Activated naive CD4-positive, alpha-beta T cell treated with anti-CD3 and anti-CD28 coated beads, Interleukin-2, amount 10 ng/mL, durations not matched to agents 5 hours and 36 hours (primary cell): Measurements from ENCODE around the gene TOR1AIP1. TPM values are rescaled to one million over a fixed set of nuclear protein-coding genes. Genes with fewer than 3 reads are reported as not detected.

Experiments used
- total RNA-seq, 2 experiments: library from RNA; stranded (reverse); gene quantifications; one replicate each; pipeline ENCODE4 v1.2.3, GENCODE V29; 2021

TOR1AIP1 gene
- total RNA-seq, result 10 to 100 TPM; 74.0 to 76.4 TPM

GRCh38 chr1:179882253-179883039 is at the start of gene TOR1AIP1:
Gene TOR1AIP1, plus strand, starts transcription at chr1:179882285. Its CDS starts 218 bp downstream, at chr1:179882503.

GRCh38 chr1:179877586-179878265 is 4.4 kb upstream of the TOR1AIP1 start, which contains the start of gene TOR1AIP2:
Gene TOR1AIP2, minus strand, starts transcription at chr1:179877803. Its CDS starts 25,138 bp downstream, at chr1:179852665.

GRCh38 chr1:179954493-179955286 is 72.6 kb downstream of the TOR1AIP1 start, which contains the start of gene CEP350:
Gene CEP350, plus strand, starts transcription at chr1:179954810. Its CDS starts 31,372 bp downstream, at chr1:179986182.

Other genes with a start within 250 kb of the TOR1AIP1 start
- gene FAM163A, start 139.0 kb upstream of the TOR1AIP1 start, total RNA-seq, result not detected
- 10 to 100 TPM; 43.2 to 43.7 TPM for gene TOR1AIP2, start 4.5 kb upstream of the TOR1AIP1 start, total RNA-seq
- 10 to 100 TPM; 48.6 to 53.1 TPM for gene CEP350, start 72.5 kb downstream of the TOR1AIP1 start, total RNA-seq